ENCODE measurements around the gene CLDN9.
A peak's percentile ranks its signal among the peaks of the same experiment; 100 is the strongest.

Gene CLDN9

DNA sequence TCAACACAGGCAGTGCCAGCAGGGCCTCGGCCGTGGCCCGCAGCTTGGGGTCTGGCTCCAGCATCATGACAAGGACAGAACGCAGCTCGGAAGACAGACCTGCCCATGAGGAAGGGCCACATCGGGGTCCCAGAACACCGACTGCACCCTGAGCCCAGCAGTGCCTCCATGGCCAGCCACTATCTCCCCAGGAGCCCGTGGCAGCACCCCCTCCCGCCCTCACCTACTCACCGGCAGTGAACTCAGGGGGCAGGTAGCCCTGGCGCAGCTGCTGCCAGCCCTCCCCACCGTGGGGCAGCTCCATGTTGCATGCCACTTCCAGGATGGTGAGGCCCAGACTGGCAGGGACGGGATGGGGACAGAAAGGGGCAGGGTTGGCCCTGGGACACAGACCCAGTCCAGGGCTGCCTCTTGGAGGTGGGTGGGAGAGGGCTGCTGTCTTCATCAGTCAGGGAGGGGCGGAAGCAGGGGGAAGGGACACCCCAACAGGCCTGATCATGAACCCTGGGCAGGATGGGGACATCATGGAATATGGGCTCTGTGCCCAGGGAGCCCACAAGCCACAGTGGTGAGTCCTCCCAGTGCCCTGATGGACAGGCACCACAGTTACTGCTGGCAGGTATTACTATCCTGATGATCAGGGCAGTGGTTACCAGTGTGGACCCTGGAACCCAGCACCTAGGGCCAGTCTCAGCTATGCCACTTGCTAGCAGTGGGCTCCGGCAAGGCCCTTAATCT lies 38.2 kb upstream of the CLDN9 start:
- DNase-seq (ENCODE audit: low spot score), result no peak

- DNase-seq (ENCODE audit: low spot score), result no peak
Observed at GRCh38 chr16:2975161-2975795, 37.4 kb upstream of the CLDN9 start.

GRCh38 chr16:2976201-2976600 lies 36.5 kb upstream of the CLDN9 start:
- peak; percentile 45 for DNase-seq (ENCODE audit: low spot score)

GRCh38 chr16:2976673-2977072 lies 36.0 kb upstream of the CLDN9 start:
- no peak for DNase-seq (ENCODE audit: low spot score)

GRCh38 chr16:2977440-2977839 lies 35.3 kb upstream of the CLDN9 start:
- peak; percentile 42 for DNase-seq (ENCODE audit: low spot score)

DNA sequence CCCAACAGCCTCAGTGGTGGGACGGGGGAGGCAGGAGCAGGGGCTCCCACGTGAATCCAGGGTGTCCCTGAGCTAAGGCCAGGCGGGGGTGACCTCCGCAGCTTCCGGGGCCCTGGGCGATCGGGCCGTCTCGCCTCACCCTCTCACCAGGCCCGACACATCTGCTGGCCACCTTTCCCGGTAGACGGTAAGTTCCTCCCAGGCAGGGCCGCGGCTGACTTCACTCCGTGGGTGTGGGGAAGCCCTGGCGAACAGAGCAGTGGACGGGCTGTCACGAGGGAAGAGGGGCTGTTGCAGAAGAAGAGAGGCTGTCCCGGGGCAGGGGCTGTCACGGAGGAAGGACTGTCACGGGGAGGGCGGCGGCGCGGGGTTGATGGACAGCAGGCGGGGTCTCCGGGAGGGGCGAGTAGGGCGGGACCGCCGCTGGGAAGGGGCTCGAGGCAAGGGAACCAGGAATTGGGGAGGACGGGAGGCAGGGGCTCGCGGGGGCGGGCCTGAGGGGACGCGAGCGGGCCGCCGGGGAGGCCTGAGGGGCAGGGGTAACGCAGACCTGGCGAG lies 33.0 kb upstream of the CLDN9 start:
- DNase-seq (ENCODE audit: low spot score), result no peak

- DNase-seq (ENCODE audit: low spot score), result peak; percentile 90
Observed at GRCh38 chr16:2980227-2981176, 32.2 kb upstream of the CLDN9 start, which contains the start of gene PKMYT1. PKMYT1 (minus strand) TSS chr16:2980446; CDS start chr16:2979657, 789 bp downstream.

GRCh38 chr16:2981177-2981898 lies 31.4 kb upstream of the CLDN9 start:
- no peak for DNase-seq (ENCODE audit: low spot score)

DNA sequence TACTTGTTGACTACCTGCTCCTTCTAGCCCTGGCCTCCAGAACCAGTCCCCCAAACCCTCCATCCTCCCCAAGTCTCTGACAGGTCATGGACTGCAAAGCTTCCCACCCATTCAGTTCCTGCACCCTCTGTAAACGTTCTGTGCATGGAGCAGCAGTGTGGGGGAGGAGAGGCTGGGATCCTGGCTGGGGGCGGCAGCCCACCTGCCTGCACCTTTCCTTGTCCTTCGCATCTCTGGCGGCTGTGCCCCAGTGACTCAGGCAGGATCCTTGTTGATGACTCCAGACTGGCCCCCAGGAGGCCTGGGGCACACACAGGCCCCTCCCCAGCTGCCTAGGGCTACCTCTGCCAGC lies 30.8 kb upstream of the CLDN9 start:
- DNase-seq (ENCODE audit: low spot score), result no peak

- DNase-seq (ENCODE audit: low spot score), result no peak
Observed at GRCh38 chr16:2982402-2982801, 30.3 kb upstream of the CLDN9 start.

DNA sequence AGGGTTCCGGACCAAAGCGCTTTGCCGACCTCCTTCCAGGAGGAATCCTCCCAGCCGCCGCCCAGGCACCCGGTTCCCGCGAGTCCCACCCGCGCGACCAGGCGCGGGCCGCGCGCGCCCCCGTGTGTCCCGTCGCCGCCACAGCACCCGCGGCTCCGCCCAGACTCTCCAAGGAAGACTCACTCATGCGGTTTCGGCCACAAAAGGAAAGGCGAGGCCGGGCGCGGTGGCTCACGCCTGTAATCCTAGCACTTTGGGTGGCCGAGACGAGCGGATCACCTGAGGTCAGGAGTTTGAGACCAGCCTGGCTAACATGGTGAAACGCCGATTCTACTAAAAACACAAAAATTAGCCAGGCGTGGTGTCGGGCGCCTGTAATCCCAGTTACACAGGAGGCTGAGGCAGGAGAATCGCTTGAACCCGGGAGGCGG lies 29.0 kb upstream of the CLDN9 start:
- peak; percentile 77 for DNase-seq (ENCODE audit: low spot score)

DNA sequence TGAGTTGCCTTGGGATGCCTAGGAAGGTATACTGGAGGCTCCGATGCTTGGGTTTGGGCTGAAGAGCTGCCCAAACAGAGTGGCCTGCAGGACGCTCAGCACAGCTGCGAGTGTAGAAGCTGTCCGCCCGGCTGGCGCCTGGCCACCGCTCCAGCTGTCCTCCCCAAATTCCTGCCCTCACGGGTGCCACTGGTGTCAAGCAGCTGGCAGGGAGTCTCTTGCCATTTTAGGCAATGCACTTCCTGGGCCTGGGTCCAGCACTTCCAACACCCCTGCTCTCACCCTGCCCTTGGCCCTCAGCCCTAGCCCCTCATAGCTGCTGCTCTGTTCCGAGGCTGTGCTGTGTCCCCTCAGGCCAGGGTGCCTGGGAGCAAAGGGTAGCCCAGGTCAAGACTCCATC lies 27.3 kb upstream of the CLDN9 start:
- no peak for DNase-seq (ENCODE audit: low spot score)

DNA sequence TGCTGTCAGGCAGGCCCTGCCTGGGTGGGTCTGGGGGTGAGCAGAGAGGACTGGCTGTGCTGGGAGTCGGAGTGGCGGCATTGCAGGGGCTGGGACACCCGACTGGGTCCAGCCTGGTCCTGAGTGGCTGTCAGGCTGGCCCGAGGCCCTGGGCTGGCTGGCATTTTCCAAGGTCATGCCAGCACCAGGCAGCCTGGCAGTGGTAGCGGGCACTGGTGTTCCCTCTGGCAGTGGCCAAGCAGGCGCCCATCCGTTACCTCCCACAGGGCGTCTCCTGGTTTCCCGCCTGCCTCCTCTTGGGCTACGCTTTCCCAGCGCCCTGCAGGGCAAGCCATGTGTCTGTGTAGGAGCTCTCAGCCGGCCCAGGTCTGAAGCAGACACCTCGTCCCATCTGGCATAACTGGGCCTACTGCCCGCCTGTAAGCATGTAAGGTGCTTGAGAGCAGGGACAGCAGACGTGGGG lies 26.8 kb upstream of the CLDN9 start:
- DNase-seq (ENCODE audit: low spot score), result no peak

DNA sequence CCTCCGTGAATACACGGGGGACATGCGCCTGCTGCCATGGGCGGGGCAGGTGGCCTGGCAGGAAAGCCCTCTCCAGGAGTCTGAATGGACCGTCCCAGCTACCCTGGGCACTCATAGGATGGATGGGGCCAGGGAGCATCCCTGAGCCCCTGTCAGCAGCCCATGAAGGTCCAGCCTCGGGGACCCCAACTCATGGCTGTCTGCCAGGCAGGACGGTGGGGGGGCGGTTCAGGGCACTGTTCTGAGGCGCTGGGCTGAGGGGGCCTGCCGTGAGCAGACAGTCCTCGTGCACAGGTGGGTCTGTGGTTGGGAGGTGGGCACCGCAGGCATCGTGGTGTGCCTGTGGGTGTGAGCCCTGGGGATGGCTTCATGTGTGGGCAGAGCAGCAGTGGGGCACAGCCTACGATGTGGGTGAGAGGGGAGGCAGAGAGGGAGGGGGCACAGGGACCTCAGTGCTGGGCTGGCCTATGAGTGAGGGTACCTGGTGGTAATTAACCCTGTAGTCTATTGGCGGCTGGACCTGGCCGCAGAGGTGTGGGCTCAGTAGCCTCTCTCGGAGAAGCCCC lies 26.0 kb upstream of the CLDN9 start:
- no peak for DNase-seq (ENCODE audit: low spot score)

DNA sequence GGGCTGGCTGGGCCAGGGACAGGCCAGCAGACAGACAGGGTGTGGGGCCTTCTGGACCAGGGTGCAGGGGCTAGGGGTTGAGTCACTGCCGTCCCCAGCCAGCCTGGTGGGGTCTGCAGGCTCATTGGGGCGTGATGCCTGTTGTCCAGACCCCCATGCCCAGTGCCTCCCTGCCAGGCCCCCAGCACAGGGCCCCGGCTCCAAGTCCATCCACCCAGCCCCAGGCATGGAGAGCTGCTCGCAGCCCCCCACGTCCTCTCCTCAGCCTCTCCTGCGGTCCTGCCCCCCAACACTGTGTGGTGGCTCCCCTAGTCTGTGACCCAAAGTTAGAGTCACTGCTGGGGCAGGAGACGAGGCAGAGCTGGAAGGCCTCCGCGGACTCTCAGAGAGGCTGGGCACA lies 25.4 kb upstream of the CLDN9 start:
- DNase-seq (ENCODE audit: low spot score), result no peak

DNA sequence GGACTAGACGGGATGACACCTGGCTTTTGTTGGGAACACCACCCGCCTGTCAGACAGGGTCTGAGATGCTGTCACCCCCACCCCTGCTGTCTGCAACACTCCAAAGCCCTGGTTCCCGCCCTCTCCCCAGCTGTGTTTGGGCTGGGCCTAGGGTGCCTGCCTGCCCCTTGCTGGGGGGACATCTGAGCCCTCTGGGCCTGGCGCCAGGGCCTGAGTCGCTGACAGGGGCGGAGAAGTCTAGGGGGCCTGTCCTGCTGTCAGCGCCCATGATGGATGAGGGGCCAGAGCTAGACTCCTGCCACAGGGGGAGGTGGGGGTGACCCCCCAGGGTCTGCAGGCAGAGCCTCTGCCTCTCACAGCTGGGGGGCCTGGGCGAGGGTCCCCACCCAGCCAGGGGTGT lies 24.9 kb upstream of the CLDN9 start:
- no peak for DNase-seq (ENCODE audit: low spot score)

GRCh38 chr16:2988590-2989099 lies 24.1 kb upstream of the CLDN9 start:
- DNase-seq (ENCODE audit: low spot score), result no peak

DNA sequence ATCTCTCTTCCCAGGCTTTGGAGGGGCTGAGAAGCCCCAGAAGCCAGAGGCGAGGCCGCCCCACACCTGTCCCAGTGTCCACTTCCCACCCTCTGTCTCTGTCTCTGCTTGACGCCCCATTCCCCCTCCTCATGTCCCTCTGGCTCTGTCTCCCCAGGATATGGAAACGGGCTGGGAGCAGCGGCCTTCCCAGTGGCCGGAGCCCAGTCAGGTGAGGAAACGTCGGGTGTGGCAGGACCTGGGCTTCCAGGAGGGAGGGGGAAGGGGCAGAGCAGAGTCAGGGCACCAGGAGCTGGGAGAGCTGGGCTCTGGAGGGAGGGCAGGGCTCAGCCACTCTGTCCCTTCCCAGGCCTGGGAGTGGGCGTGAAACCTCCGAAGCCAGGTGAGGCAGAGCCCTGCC lies 21.8 kb upstream of the CLDN9 start:
- no peak for DNase-seq (ENCODE audit: low spot score)

DNA sequence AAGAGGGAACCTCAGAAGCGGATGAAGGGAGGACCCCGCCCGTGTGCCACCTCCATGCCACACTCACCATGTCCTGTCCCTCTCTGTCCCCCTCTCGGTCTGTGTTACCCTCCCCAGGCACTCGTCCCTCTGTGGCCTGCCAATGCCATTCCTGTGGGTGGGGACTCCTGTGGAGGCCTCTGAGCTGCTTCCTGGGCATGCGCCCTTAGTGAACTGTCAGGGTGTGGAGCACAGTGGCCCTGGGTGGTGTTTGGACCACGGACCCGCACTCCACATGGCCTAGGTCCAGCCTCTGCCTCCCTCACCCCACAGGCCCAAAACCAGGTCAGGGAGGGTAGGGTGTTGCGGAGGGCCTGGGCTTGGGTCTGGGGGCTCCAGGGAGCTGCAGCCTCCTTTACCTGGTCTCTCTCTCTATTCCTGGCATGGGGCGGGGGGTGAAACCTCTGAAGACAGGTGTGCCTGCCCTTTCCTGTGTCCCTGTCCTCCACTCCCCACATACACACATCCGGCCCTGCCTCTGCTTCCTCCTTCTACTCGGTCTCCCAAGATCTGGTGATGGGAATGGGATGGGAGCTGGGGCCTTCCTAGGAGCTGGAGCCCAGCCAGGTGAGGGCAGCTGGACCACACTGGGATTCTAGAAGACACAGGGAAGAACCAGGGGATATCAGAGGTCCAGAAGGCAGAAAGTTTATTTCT lies 21.0 kb upstream of the CLDN9 start:
- DNase-seq (ENCODE audit: low spot score), result no peak

DNA sequence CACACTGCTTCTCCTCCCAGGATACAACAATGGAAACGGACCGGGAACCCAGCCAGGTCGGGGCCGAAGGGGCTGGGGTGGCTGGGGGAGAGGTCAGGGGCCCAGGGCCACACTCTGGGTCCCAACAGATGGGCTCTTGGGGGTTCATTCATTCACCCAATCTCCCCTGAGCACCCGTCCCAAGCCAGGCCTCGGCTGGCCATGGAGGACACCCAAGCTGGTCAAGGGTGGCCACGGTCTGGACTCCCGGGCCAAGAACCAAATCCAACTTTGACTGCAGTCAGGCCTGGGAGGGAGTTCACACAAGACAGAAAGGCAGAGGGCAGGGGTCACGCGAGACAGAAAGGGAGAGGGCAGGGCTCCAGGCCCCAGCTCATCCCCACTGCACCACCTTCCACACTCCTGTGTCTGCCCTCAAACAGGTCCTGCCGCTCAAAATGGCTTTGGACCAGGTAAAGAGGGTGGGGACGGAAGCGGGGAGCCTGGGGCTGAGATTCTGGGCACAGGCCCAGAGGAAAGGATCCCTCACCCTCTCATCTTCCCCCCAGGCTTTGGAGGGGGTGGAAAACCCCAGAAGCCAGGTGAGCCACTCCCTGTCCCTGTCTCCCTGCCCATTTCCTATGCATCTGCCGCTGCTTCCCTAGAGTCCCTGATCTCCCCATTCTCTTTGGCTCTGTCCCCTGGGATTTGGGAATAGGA lies 20.2 kb upstream of the CLDN9 start:
- no peak for DNase-seq (ENCODE audit: low spot score)
